ENCODE results near the gene ADAMTS18. TPM values are rescaled to one million over a fixed set of nuclear protein-coding genes. Genes with fewer than 3 reads are reported as not detected.

ADAMTS18 gene
- total RNA-seq, 1 donor from 2014 or later: not detected

GRCh38 chr16:77317059-77317458 lies 117.8 kb downstream of the ADAMTS18 start:
- TF ChIP-seq, protein P1, sequence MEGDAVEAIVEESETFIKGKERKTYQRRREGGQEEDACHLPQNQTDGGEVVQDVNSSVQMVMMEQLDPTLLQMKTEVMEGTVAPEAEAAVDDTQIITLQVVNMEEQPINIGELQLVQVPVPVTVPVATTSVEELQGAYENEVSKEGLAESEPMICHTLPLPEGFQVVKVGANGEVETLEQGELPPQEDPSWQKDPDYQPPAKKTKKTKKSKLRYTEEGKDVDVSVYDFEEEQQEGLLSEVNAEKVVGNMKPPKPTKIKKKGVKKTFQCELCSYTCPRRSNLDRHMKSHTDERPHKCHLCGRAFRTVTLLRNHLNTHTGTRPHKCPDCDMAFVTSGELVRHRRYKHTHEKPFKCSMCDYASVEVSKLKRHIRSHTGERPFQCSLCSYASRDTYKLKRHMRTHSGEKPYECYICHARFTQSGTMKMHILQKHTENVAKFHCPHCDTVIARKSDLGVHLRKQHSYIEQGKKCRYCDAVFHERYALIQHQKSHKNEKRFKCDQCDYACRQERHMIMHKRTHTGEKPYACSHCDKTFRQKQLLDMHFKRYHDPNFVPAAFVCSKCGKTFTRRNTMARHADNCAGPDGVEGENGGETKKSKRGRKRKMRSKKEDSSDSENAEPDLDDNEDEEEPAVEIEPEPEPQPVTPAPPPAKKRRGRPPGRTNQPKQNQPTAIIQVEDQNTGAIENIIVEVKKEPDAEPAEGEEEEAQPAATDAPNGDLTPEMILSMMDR (IDR thresholded peaks at IDR 0.05; ENCODE audit: borderline replicate concordance): no peak
- Histone ChIP-seq H3K36me3 (no peaks in the 10 kb centered on the region), H3K4me1 (no peaks in the 10 kb centered on the region), H3K27me3 (ENCODE audit: low read depth) (peaks cover 17% of the 10 kb centered on the region), H3K9me3 (replicated peaks) (no peaks in the 10 kb centered on the region), H3K27ac (replicated peaks) (no peak overlapping the region), H3K4me3 (no peak overlapping the region)
- DNase-seq: no peak
- intact Hi-C loops (cut with micrococcal nuclease): no loop called here

GRCh38 chr16:77310877-77311276 lies 124.0 kb downstream of the ADAMTS18 start:
- no peak overlapping the region for H3K27ac ChIP-seq (replicated peaks)
- H3K36me3 ChIP-seq: no peaks in the 10 kb centered on the region
- DNase-seq: no peak
- H3K27me3 ChIP-seq (ENCODE audit: low read depth): no peaks in the 10 kb centered on the region
- H3K9me3 ChIP-seq (replicated peaks): no peaks in the 10 kb centered on the region
- H3K4me3 ChIP-seq: no peak overlapping the region
- TF ChIP-seq, protein P1 (IDR thresholded peaks at IDR 0.05; ENCODE audit: borderline replicate concordance): no peak
- intact Hi-C loops (cut with micrococcal nuclease): no loop called here
- no peaks in the 10 kb centered on the region for H3K4me1 ChIP-seq

- TF ChIP-seq, protein P1 (IDR thresholded peaks at IDR 0.05; ENCODE audit: borderline replicate concordance): no peak
- H3K4me1 ChIP-seq: no peaks in the 10 kb centered on the region
- H3K9me3 ChIP-seq (replicated peaks): no peaks in the 10 kb centered on the region
- intact Hi-C loops (cut with micrococcal nuclease): no loop called here
- no peak for DNase-seq
- H3K27me3 ChIP-seq (ENCODE audit: low read depth): no peaks in the 10 kb centered on the region
- H3K36me3 ChIP-seq: no peaks in the 10 kb centered on the region
- no peak overlapping the region for H3K4me3 ChIP-seq
- H3K27ac ChIP-seq (replicated peaks): no peak overlapping the region
These were observed 126.7 kb downstream of the ADAMTS18 start for GRCh38 chr16:77308163-77308561.

DNA sequence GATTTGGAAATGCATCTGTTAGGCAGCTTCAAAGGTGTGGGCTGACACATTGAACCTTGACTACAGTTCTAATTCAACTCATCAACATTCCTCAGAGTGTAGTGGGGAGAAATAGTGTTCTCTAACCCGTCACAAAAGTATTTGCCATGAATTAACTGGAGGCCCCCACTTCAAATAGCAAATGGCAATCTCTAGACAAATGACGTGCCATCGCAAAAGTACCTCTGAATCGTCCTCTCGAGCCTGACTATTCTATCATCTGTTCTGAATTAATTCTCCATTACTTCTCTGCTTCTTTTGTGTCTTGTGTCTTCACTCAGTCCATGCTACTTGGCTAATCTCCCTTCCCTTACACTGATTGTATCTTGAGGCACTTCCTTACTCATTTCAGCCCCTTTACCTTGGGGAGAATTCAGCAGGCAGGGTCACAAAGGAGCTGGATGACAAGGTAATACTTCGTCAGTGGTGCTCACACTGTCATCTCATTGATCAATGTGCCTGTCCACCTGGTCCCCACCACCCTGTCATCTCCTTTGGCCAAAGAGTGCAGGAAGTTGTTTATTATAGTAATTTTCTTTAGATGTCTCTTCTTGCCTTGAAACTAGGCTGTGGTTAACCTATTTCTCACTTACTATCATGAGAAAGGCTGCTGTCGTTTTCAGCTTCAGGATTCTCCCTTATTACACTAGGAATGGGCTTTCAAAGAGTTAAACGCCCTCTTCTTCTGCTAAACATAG lies 127.2 kb downstream of the ADAMTS18 start:
- Histone ChIP-seq H3K36me3 (no peaks in the 10 kb centered on the region), H3K27me3 (ENCODE audit: low read depth) (no peaks in the 10 kb centered on the region), H3K9me3 (replicated peaks) (no peaks in the 10 kb centered on the region), H3K27ac (replicated peaks) (no peak overlapping the region), H3K4me1 (no peaks in the 10 kb centered on the region), H3K4me3 (no peak overlapping the region)
- intact Hi-C loops (cut with micrococcal nuclease): no loop called here
- TF ChIP-seq, protein P1 (IDR thresholded peaks at IDR 0.05; ENCODE audit: borderline replicate concordance): no peak
- no peak for DNase-seq

DNA sequence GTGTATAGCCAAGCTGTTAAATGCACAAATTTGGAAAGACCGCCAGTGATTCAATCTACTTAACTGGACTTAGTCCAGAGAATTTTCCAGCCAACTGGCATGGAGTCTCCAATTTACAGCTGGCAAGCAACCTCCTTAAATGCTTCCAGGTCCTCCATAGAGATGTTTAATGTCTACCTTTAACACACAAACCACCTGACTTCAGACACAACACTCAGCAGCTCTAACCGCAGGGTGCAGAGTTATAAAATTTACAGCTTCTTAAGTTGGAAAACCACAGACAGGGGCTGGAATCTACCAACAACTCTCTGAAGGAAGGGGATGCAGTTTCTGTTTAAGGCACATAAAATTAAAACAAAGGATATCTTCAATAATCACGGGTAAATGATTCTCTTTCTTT lies 128.8 kb downstream of the ADAMTS18 start:
- no peak for DNase-seq
- H3K27ac ChIP-seq (replicated peaks): no peak overlapping the region
- no peaks in the 10 kb centered on the region for H3K4me1 ChIP-seq
- H3K9me3 ChIP-seq (replicated peaks): no peaks in the 10 kb centered on the region
- H3K36me3 ChIP-seq: no peaks in the 10 kb centered on the region
- H3K4me3 ChIP-seq: no peak overlapping the region
- TF ChIP-seq, protein P1 (IDR thresholded peaks at IDR 0.05; ENCODE audit: borderline replicate concordance): no peak
- intact Hi-C loops (cut with micrococcal nuclease): no loop called here
- no peaks in the 10 kb centered on the region for H3K27me3 ChIP-seq (ENCODE audit: low read depth)

All from left ventricle myocardium inferior (tissue), 1 donor.